ENCODE data around the gene CHD3. TPM values are rescaled to one million over a fixed set of nuclear protein-coding genes. Genes with fewer than 3 reads are reported as not detected.

Gene CHD3
- total RNA-seq, 1 experiment from 2014 or later: 84.6 TPM

- H3K4me1 ChIP-seq (ENCODE audit: control insufficient read depth, insufficient read depth, low read length): peaks cover 32% of the 10 kb centered on the region
- ChIA-PET POLR2A (interaction anchor here (0.6 kb wide), 2 partner anchors 100 to 274 kb away, joined by 3 to 4 read pairs; no protein-coding TSS in a partner anchor), CTCF (interaction anchor here (0.7 kb wide), 1 partner anchor 70 kb away, joined by 3 read pairs; no protein-coding TSS in a partner anchor)
- 0 out of 2 replicates have a peak, but pooled peaks have one; percentile 30 for TF ChIP-seq SIN3A (IDR thresholded peaks at IDR 0.05; ENCODE audit: borderline replicate concordance, insufficient read depth, low read depth, low read length)
- no peak; the same call in 1 of the 2 replicates for TF ChIP-seq POLR2AphosphoS5 (IDR thresholded peaks at IDR 0.05; ENCODE audit: low read depth, low read length)
- no peaks in the 10 kb centered on the region; the same call in 1 of the 2 replicates for H3K36me3 ChIP-seq (ENCODE audit: control insufficient read depth, insufficient read depth, low read length)
- intact Hi-C loops (cut with micrococcal nuclease; ENCODE audit: unreplicated experiment): no loop called here
- ATAC-seq (peak; percentile 13), DNase-seq (ENCODE audit: low read depth, low spot score) (no peak)
- BruUV-seq (replicated peaks): TSS peak; percentile 50
- H3K27me3 ChIP-seq (ENCODE audit: control insufficient read depth, insufficient read depth, low read length): no peaks in the 10 kb centered on the region
- peak overlapping the region; percentile 85 for H3K27ac ChIP-seq (ENCODE audit: low read length)
- peak overlapping the region; percentile 72 to 84 for H3K4me3 ChIP-seq (ENCODE audit: low read depth in 2 of 2, low read length in 2 of 2)
- H3K9me3 ChIP-seq (ENCODE audit: control insufficient read depth, insufficient read depth, low read depth, low read length): no peaks in the 10 kb centered on the region
- in situ Hi-C loops (cut with HindIII; ENCODE audit: low pct_unique_long_range_greater_than_20kb, low sequenced_read_pairs): no loop called here
Measured at GRCh38 chr17:7842380-7843256, 46.0 kb upstream of the CHD3 start.

DNA sequence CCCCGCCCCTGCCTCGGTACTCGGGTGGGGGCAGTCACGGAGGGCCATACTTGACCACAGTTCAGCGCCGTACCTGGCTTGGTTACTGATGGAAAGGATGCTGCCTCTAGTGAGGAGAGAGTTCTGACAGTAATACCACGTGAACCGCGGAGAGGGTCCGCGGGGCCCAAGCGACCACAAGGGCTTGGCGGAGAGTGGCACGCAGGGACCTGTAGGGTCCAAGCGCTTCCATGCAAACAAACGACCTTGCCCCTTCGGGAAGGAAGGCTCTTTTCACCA, 45.4 kb upstream of the CHD3 start:
- POLR2A ChIA-PET: interaction anchor here (0.6 kb wide), 1 partner anchor 275 kb away, joined by 4 read pairs; no protein-coding TSS in a partner anchor
- Histone ChIP-seq H3K36me3 (ENCODE audit: control insufficient read depth, insufficient read depth, low read length) (no peaks in the 10 kb centered on the region; the same call in 1 of the 2 replicates), H3K4me3 (ENCODE audit: low read depth in 2 of 2, low read length in 2 of 2) (peak overlapping the region; percentile 72 to 84), H3K27me3 (ENCODE audit: control insufficient read depth, insufficient read depth, low read length) (no peaks in the 10 kb centered on the region), H3K4me1 (ENCODE audit: control insufficient read depth, insufficient read depth, low read length) (peaks cover 29% of the 10 kb centered on the region), H3K9me3 (ENCODE audit: control insufficient read depth, insufficient read depth, low read depth, low read length) (no peaks in the 10 kb centered on the region), H3K27ac (ENCODE audit: low read length) (peak overlapping the region; percentile 85)
- ATAC-seq (no peak), DNase-seq (ENCODE audit: low read depth, low spot score) (no peak)
- TSS peak; percentile 69 for BruUV-seq (replicated peaks)
- intact Hi-C loops (cut with micrococcal nuclease; ENCODE audit: unreplicated experiment): no loop called here
- TF ChIP-seq POLR2AphosphoS5 (IDR thresholded peaks at IDR 0.05; ENCODE audit: low read depth, low read length) (no peak), SIN3A (IDR thresholded peaks at IDR 0.05; ENCODE audit: borderline replicate concordance, insufficient read depth, low read depth, low read length) (no peak), TCF7L2 (IDR thresholded peaks at IDR 0.05; ENCODE audit: low read depth, low read length) (no peak), REST (IDR thresholded peaks at IDR 0.05; ENCODE audit: insufficient read depth in 1 of 2, low read depth in 2 of 2, low read length in 1 of 2) (no peak)
- TF ChIP-seq, protein P1, sequence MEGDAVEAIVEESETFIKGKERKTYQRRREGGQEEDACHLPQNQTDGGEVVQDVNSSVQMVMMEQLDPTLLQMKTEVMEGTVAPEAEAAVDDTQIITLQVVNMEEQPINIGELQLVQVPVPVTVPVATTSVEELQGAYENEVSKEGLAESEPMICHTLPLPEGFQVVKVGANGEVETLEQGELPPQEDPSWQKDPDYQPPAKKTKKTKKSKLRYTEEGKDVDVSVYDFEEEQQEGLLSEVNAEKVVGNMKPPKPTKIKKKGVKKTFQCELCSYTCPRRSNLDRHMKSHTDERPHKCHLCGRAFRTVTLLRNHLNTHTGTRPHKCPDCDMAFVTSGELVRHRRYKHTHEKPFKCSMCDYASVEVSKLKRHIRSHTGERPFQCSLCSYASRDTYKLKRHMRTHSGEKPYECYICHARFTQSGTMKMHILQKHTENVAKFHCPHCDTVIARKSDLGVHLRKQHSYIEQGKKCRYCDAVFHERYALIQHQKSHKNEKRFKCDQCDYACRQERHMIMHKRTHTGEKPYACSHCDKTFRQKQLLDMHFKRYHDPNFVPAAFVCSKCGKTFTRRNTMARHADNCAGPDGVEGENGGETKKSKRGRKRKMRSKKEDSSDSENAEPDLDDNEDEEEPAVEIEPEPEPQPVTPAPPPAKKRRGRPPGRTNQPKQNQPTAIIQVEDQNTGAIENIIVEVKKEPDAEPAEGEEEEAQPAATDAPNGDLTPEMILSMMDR (IDR thresholded peaks at IDR 0.05): no peak
- CTCF ChIA-PET: interaction anchor here (0.7 kb wide), 1 partner anchor 70 kb away, joined by 3 read pairs; no protein-coding TSS in a partner anchor
- in situ Hi-C loops (cut with HindIII; ENCODE audit: low pct_unique_long_range_greater_than_20kb, low sequenced_read_pairs): no loop called here
